MM.1S (cell line): ENCODE data around the gene PGBD4.

ENCODE experiments used
- CTCF ChIP-seq: fragments of 300-600 bp; sonication (generic); IDR thresholded peaks from 2 replicates; pipeline ENCODE4 v1.5.1; 2016; ENCODE audit warnings: antibody characterized with exemption, low read length, mixed read lengths
- EZH2 ChIP-seq: fragments of 300-600 bp; sonication (generic); optimal IDR thresholded peaks from 2 replicates; pipeline ENCODE3; 2017; ENCODE audit warnings: low read depth, mild to moderate bottlenecking, antibody characterized with exemption, low read length, mixed read lengths
- EZH2phosphoT487 ChIP-seq: fragments of 300-600 bp; sonication (generic); IDR thresholded peaks from 2 replicates; pipeline ENCODE4 v1.6.1; 2018; ENCODE audit warnings: antibody characterized with exemption, low read length

DNA sequence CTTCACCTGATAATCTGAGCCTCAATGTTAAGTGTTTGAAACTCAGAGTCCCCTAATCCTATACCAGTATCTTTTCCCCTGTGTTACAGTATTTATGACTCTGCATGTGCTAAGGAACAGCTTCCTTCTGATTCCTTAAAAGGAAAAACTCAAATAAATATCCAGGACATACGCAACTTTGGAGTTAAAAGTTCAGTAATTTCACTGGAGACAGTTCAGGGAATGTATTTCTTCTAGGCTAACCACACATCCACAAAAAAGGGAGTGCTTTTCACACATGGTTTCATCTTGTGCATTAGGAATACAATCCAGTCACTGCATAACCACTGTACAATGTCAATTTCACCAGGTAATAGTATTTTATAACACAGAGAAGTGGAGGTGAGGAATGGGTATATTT is 31.0 kb downstream of the PGBD4 start:
- no peak for TF ChIP-seq EZH2
- no peak for TF ChIP-seq CTCF
- no peak for TF ChIP-seq EZH2phosphoT487
